WTC11 (cell line): Measurements from ENCODE around the gene SBNO2. TPM values are rescaled to one million over a fixed set of nuclear protein-coding genes. Genes with fewer than 3 reads are reported as not detected.

ENCODE experiments used
- ATAC-seq: fragments of 200-7000 bp; cut with Tn5 transposase; 2 replicates; pipeline ENCODE4 v1.10.0; 2021; ENCODE audit warnings: mild to moderate bottlenecking, moderate library complexity
- CTCF ChIA-PET: fragments of 300-600 bp; sonication (Branson Sonifier 250); formaldehyde crosslinking; loops from one replicate; lab custom pipeline; 2021; ENCODE audit warnings: antibody characterized with exemption; lab: Charles Lee
- POLR2A ChIA-PET: fragments of 350-600 bp; sonication (Branson Sonifier 250); formaldehyde crosslinking; loops from one replicate; lab custom pipeline; 2021; ENCODE audit warnings: antibody characterized with exemption; lab: Charles Lee
- DNase-seq: peaks from one replicate; pipeline ENCODE4 v3.0.0; 2021; ENCODE audit warnings: low spot score
- H3K27ac Mint-ChIP-seq: 2 replicates; pipeline ENCODE4 v1.8.0; 2021; ENCODE audit warnings: mixed read lengths
- H3K27me3 Mint-ChIP-seq: 2 replicates; pipeline ENCODE4 v1.8.0; 2021; ENCODE audit warnings: low read depth, mild to moderate bottlenecking, moderate library complexity, mixed read lengths
- H3K36me3 Mint-ChIP-seq: 2 replicates; pipeline ENCODE4 v1.8.0; 2021; ENCODE audit warnings: mixed read lengths
- H3K4me1 Mint-ChIP-seq: 2 replicates; pipeline ENCODE4 v1.8.0; 2022; ENCODE audit warnings: mixed read lengths
- H3K4me3 Mint-ChIP-seq: 2 replicates; pipeline ENCODE4 v1.8.0; 2021; ENCODE audit warnings: mild to moderate bottlenecking, moderate library complexity, mixed read lengths
- H3K9me3 Mint-ChIP-seq: 2 replicates; pipeline ENCODE4 v1.8.0; 2021; ENCODE audit warnings: mixed read lengths
- CREB1 ChIP-seq: sonication (generic); formaldehyde crosslinking; IDR thresholded peaks from 2 replicates; pipeline ENCODE4 v1.8.0; 2023; ENCODE audit warnings: mild to moderate bottlenecking, missing genetic modification reagents
- FOXK1 ChIP-seq: sonication (generic); formaldehyde crosslinking; IDR thresholded peaks from 2 replicates; pipeline ENCODE4 v1.8.0; 2022; ENCODE audit warnings: mild to moderate bottlenecking, moderate library complexity, missing genetic modification reagents
- OVOL2 ChIP-seq: fragments of 250-450 bp; sonication (Bioruptor Pico); IDR thresholded peaks from 2 replicates; pipeline ENCODE4 v1.9.0; 2021; ENCODE audit warnings: mild to moderate bottlenecking, borderline replicate concordance
- ZNF219 ChIP-seq: sonication (generic); formaldehyde crosslinking; IDR thresholded peaks from 2 replicates; pipeline ENCODE4 v1.8.0; 2023; ENCODE audit warnings: missing genetic modification reagents, mild to moderate bottlenecking, borderline replicate concordance
- ZNF317 ChIP-seq: sonication (generic); formaldehyde crosslinking; IDR thresholded peaks from 2 replicates; pipeline ENCODE4 v1.8.1; 2023; ENCODE audit warnings: low read depth, mild to moderate bottlenecking, moderate library complexity, missing genetic modification reagents, borderline replicate concordance
- total RNA-seq: library from RNA; stranded (reverse); gene quantifications from 3 replicates; pipeline ENCODE4 v1.2.3, GENCODE V29; 2021
- TF ChIP-seq, protein P1 (sequence below): sonication (generic); formaldehyde crosslinking; conservative IDR thresholded peaks from 2 replicates; pipeline ENCODE4 v1.8.1; 2023; ENCODE audit warnings: mild to moderate bottlenecking, low read depth, missing genetic modification reagents, moderate library complexity
- TF ChIP-seq, protein P2 (sequence below): sonication (generic); formaldehyde crosslinking; IDR thresholded peaks from 2 replicates; pipeline ENCODE4 v1.8.1; 2023; ENCODE audit warnings: mild to moderate bottlenecking, missing genetic modification reagents, moderate library complexity
- TF ChIP-seq, protein P3 (sequence below): fragments of 250-450 bp; sonication (Bioruptor Pico); IDR thresholded peaks from 2 replicates; pipeline ENCODE4 v1.9.0; 2021; ENCODE audit warnings: mild to moderate bottlenecking, borderline replicate concordance
- TF ChIP-seq, protein P4 (sequence below): sonication (generic); formaldehyde crosslinking; IDR thresholded peaks from 2 replicates; pipeline ENCODE4 v1.8.0; 2023; ENCODE audit warnings: mild to moderate bottlenecking, missing genetic modification reagents
- TF ChIP-seq, protein P5 (sequence below): sonication (generic); formaldehyde crosslinking; IDR thresholded peaks from 2 replicates; pipeline ENCODE4 v1.8.0; 2022; ENCODE audit warnings: mild to moderate bottlenecking, missing genetic modification reagents
- TF ChIP-seq, protein P6 (sequence below): sonication (generic); formaldehyde crosslinking; IDR thresholded peaks from 2 replicates; pipeline ENCODE4 v1.8.0; 2022; ENCODE audit warnings: mild to moderate bottlenecking, missing genetic modification reagents

The SBNO2 gene
- total RNA-seq, 1 experiment from 2014 or later, result 57.3 TPM

DNA sequence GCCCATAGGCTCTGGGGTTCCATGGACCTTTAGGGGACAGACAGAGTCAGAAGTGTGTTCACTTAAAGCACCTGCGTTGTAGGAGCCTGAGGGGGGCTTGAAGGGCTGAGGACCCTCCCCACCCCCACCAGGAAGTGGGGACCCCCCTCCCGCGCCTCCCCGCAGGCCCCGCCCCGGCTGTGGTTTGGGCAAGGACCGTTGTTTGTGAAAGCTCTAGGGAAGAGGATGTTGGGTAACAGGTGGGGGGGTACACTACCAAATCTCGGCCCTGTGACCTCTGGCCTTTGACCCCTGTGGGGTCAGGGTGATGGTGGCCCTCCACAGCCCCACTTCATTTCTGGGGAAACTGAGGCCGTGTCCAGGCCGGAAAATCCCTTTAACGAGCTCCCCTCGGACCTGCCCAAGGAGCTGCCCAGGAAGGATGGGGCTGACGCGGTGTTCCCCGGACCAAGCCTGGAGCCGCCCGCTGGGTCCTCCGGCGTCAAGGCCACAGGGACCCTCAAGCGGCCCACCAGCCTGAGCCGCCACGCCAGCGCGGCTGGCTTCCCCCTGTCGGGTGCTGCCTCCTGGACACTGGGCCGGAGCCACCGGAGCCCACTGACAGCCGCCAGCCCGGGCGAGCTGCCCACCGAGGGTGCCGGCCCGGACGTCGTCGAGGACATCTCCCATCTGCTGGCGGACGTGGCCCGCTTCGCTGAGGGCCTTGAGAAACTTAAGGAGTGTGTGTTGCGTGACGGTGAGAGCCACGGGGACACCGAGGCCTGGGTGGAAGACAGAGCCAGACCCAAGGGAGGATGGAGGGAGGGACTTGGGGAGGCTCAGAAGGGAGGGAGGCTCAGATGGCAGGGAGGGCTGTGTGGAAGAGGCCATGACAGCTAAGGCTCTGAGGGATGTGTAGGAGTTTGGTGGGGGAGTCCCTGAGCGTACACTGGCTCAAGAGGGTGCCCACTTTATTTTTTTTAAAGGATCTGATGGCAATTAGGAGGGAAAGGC lies 105.8 kb downstream of the SBNO2 start (continued):
- TF ChIP-seq, protein P1, sequence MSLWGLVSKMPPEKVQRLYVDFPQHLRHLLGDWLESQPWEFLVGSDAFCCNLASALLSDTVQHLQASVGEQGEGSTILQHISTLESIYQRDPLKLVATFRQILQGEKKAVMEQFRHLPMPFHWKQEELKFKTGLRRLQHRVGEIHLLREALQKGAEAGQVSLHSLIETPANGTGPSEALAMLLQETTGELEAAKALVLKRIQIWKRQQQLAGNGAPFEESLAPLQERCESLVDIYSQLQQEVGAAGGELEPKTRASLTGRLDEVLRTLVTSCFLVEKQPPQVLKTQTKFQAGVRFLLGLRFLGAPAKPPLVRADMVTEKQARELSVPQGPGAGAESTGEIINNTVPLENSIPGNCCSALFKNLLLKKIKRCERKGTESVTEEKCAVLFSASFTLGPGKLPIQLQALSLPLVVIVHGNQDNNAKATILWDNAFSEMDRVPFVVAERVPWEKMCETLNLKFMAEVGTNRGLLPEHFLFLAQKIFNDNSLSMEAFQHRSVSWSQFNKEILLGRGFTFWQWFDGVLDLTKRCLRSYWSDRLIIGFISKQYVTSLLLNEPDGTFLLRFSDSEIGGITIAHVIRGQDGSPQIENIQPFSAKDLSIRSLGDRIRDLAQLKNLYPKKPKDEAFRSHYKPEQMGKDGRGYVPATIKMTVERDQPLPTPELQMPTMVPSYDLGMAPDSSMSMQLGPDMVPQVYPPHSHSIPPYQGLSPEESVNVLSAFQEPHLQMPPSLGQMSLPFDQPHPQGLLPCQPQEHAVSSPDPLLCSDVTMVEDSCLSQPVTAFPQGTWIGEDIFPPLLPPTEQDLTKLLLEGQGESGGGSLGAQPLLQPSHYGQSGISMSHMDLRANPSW (CRISPR knock-in tag), result no peak
- TF ChIP-seq OVOL2 (CRISPR knock-in tag) (no peak), ZNF317 (CRISPR knock-in tag) (no peak), ZNF219 (CRISPR knock-in tag) (no peak), FOXK1 (CRISPR knock-in tag) (no peak), CREB1 (CRISPR knock-in tag) (no peak)
- TF ChIP-seq, protein P2, sequence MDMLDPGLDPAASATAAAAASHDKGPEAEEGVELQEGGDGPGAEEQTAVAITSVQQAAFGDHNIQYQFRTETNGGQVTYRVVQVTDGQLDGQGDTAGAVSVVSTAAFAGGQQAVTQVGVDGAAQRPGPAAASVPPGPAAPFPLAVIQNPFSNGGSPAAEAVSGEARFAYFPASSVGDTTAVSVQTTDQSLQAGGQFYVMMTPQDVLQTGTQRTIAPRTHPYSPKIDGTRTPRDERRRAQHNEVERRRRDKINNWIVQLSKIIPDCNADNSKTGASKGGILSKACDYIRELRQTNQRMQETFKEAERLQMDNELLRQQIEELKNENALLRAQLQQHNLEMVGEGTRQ, result no peak
- TF ChIP-seq, protein P3, sequence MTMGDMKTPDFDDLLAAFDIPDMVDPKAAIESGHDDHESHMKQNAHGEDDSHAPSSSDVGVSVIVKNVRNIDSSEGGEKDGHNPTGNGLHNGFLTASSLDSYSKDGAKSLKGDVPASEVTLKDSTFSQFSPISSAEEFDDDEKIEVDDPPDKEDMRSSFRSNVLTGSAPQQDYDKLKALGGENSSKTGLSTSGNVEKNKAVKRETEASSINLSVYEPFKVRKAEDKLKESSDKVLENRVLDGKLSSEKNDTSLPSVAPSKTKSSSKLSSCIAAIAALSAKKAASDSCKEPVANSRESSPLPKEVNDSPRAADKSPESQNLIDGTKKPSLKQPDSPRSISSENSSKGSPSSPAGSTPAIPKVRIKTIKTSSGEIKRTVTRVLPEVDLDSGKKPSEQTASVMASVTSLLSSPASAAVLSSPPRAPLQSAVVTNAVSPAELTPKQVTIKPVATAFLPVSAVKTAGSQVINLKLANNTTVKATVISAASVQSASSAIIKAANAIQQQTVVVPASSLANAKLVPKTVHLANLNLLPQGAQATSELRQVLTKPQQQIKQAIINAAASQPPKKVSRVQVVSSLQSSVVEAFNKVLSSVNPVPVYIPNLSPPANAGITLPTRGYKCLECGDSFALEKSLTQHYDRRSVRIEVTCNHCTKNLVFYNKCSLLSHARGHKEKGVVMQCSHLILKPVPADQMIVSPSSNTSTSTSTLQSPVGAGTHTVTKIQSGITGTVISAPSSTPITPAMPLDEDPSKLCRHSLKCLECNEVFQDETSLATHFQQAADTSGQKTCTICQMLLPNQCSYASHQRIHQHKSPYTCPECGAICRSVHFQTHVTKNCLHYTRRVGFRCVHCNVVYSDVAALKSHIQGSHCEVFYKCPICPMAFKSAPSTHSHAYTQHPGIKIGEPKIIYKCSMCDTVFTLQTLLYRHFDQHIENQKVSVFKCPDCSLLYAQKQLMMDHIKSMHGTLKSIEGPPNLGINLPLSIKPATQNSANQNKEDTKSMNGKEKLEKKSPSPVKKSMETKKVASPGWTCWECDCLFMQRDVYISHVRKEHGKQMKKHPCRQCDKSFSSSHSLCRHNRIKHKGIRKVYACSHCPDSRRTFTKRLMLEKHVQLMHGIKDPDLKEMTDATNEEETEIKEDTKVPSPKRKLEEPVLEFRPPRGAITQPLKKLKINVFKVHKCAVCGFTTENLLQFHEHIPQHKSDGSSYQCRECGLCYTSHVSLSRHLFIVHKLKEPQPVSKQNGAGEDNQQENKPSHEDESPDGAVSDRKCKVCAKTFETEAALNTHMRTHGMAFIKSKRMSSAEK (CRISPR knock-in tag), result no peak
- TF ChIP-seq, protein P4, sequence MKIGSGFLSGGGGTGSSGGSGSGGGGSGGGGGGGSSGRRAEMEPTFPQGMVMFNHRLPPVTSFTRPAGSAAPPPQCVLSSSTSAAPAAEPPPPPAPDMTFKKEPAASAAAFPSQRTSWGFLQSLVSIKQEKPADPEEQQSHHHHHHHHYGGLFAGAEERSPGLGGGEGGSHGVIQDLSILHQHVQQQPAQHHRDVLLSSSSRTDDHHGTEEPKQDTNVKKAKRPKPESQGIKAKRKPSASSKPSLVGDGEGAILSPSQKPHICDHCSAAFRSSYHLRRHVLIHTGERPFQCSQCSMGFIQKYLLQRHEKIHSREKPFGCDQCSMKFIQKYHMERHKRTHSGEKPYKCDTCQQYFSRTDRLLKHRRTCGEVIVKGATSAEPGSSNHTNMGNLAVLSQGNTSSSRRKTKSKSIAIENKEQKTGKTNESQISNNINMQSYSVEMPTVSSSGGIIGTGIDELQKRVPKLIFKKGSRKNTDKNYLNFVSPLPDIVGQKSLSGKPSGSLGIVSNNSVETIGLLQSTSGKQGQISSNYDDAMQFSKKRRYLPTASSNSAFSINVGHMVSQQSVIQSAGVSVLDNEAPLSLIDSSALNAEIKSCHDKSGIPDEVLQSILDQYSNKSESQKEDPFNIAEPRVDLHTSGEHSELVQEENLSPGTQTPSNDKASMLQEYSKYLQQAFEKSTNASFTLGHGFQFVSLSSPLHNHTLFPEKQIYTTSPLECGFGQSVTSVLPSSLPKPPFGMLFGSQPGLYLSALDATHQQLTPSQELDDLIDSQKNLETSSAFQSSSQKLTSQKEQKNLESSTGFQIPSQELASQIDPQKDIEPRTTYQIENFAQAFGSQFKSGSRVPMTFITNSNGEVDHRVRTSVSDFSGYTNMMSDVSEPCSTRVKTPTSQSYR (CRISPR knock-in tag), result no peak
- TF ChIP-seq, protein P5, sequence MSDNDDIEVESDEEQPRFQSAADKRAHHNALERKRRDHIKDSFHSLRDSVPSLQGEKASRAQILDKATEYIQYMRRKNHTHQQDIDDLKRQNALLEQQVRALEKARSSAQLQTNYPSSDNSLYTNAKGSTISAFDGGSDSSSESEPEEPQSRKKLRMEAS (CRISPR knock-in tag), result no peak

DNA sequence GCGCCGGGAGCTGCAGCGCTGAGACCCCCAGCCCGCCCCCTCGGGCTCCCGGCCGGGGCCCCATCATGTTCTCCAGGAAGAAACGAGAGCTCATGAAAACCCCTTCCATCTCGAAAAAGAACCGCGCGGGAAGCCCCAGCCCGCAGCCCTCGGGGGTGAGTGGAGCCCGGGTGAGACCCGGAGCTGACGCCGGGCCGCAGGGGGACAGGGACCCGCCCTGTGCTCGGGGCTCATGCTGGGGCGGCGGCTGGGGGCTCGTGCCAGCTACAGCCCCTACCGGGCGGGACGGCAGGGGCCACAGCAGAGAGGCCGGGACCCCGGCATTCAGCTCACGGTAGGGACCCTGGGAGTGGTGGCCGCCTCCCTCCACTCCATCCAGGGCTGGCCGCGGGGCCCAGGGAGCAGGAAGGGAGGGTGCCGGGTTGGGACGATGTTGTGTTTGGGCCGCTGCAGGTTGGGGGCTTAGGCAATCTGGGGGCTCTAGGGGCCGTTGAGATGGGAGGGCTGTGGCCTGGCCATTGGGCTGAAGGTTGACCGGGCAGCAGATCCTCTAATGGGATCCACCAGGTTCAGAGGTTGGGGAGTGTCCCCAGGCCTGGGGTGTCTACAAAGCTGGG lies 106.6 kb downstream of the SBNO2 start:
- ATAC-seq (no peak), DNase-seq (no peak)
- no peaks in the 10 kb centered on the region for H3K9me3 Mint-ChIP-seq
- H3K36me3 Mint-ChIP-seq, result no peaks in the 10 kb centered on the region
- ChIA-PET POLR2A (interaction anchor here (0.6 to 3.0 kb wide), 7 partner anchors 11 to 40 kb away, joined by 3 to 14 read pairs (median 5); partner anchors contain the start of genes ABCA7 and GPX4), CTCF (interaction anchor here (0.6 to 7.5 kb wide), 22 partner anchors 9 to 204 kb away, joined by 3 to 109 read pairs (median 5); partner anchors contain the start of genes ABCA7, ATP5F1D, CNN2 and GPX4)
- peaks cover 37% of the 10 kb centered on the region for H3K27me3 Mint-ChIP-seq
- TF ChIP-seq, protein P6, sequence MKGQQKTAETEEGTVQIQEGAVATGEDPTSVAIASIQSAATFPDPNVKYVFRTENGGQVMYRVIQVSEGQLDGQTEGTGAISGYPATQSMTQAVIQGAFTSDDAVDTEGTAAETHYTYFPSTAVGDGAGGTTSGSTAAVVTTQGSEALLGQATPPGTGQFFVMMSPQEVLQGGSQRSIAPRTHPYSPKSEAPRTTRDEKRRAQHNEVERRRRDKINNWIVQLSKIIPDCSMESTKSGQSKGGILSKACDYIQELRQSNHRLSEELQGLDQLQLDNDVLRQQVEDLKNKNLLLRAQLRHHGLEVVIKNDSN (CRISPR knock-in tag), result no peak
- H3K4me1 Mint-ChIP-seq, result peaks cover 19% of the 10 kb centered on the region
- peak overlapping the region; percentile 49 for H3K4me3 Mint-ChIP-seq
- H3K27ac Mint-ChIP-seq, result no peak overlapping the region
